ENCODE measurements around the gene SGCD.

The SGCD gene

DNA sequence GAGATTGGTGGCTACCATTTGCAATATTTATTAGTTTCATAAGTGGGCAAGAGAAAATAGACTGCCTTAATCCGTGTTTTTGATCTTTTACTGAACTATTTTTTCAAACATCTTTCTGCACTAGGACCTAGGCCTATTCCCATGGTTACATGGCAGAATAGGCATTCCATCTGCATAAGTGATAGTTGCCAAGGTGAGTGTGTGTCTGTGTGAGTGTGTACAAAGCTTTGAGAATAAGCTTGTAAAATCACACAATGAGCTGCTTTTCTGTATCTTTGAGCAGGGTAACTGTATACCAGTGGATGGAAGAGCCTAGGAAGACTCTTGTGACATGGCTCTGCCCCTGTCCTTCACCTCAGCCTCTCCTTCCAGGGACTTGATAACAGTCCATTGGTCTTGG is 92.7 kb downstream of the SGCD start:
- Histone ChIP-seq H3K4me2 (ENCODE audit: low read length, poor library complexity, severe bottlenecking) (no peak overlapping the region), H3K9ac (ENCODE audit: low read length) (no peak overlapping the region), H3K4me3 (ENCODE audit: insufficient read depth in 1 of 2, low read depth in 1 of 2, low read length in 2 of 2) (no peak overlapping the region), H3K36me3 (ENCODE audit: control insufficient read depth in 1 of 2, insufficient read depth in 2 of 2, low read depth in 1 of 2, low read length in 2 of 2) (no peaks in the 10 kb centered on the region), H3K14ac (ENCODE audit: low read length in 2 of 2) (no peak overlapping the region), H3K27ac (ENCODE audit: low read length, poor library complexity, severe bottlenecking) (no peak overlapping the region), H3K23ac (ENCODE audit: low read length in 2 of 2) (no peak overlapping the region), H2BK12ac (ENCODE audit: low read length in 2 of 2) (no peak overlapping the region), H2BK120ac (ENCODE audit: low read depth, low read length) (no peak overlapping the region), H3K18ac (ENCODE audit: low read depth in 1 of 2, low read length in 2 of 2) (no peak overlapping the region), H3K4me1 (ENCODE audit: control insufficient read depth, insufficient read depth, low read depth, low read length) (no peaks in the 10 kb centered on the region), H3K4ac (ENCODE audit: low read depth in 1 of 2, low read length in 2 of 2) (no peak overlapping the region), H4K8ac (ENCODE audit: low read length) (no peak overlapping the region), H2BK5ac (ENCODE audit: low read depth, low read length, poor library complexity, severe bottlenecking) (no peak overlapping the region), H2AFZ (ENCODE audit: low read depth, low read length) (no peak overlapping the region), H4K91ac (ENCODE audit: low read length) (no peak overlapping the region), H3K9me3 (ENCODE audit: control insufficient read depth, low read length) (no peaks in the 10 kb centered on the region), H2BK15ac (ENCODE audit: low read depth, poor library complexity, severe bottlenecking) (no peak overlapping the region), H3K79me1 (replicated peaks; ENCODE audit: low read length, poor library complexity, severe bottlenecking) (no peaks in the 10 kb centered on the region), H3K27me3 (ENCODE audit: control insufficient read depth in 1 of 2, insufficient read depth in 1 of 2, low read length in 2 of 2) (no peaks in the 10 kb centered on the region), H2AK5ac (ENCODE audit: low read length, severe bottlenecking) (no peak overlapping the region)
- no CpG with 5 or more reads among the region's 1 CpG for WGBS
- DNase-seq: no peak

DNA sequence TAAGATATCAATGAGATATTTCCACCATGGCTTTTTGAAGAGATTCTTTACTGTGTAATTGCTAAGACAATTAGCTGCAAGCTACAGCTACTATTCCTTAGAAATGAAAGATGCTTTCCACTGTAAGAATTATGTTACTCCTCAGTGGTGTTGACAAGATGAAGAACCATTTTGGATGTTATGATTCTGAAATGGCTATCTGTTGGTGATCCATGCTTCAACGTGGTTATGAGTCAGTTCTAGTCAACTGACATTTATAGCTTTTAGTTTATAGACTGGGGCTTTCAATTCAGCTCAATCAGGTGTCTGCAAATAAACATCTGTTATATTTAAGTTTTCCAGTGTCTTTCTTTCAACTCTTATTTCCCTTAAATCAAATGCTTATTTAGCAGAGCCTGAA is 93.7 kb downstream of the SGCD start:
- Histone ChIP-seq H3K27me3 (ENCODE audit: control insufficient read depth in 1 of 2, insufficient read depth in 1 of 2, low read length in 2 of 2) (no peaks in the 10 kb centered on the region), H2BK5ac (ENCODE audit: low read depth, low read length, poor library complexity, severe bottlenecking) (no peak overlapping the region), H2BK120ac (ENCODE audit: low read depth, low read length) (no peak overlapping the region), H3K18ac (ENCODE audit: low read depth in 1 of 2, low read length in 2 of 2) (no peak overlapping the region), H2BK12ac (ENCODE audit: low read length in 2 of 2) (no peak overlapping the region), H3K4me1 (ENCODE audit: control insufficient read depth, insufficient read depth, low read depth, low read length) (no peaks in the 10 kb centered on the region), H3K79me1 (replicated peaks; ENCODE audit: low read length, poor library complexity, severe bottlenecking) (no peaks in the 10 kb centered on the region), H3K23ac (ENCODE audit: low read length in 2 of 2) (no peak overlapping the region), H3K9me3 (ENCODE audit: control insufficient read depth, low read length) (no peaks in the 10 kb centered on the region), H4K8ac (ENCODE audit: low read length) (no peak overlapping the region), H2AK5ac (ENCODE audit: low read length, severe bottlenecking) (no peak overlapping the region), H3K4me3 (ENCODE audit: insufficient read depth in 1 of 2, low read depth in 1 of 2, low read length in 2 of 2) (no peak overlapping the region), H3K9ac (ENCODE audit: low read length) (no peak overlapping the region), H3K27ac (ENCODE audit: low read length, poor library complexity, severe bottlenecking) (no peak overlapping the region), H2BK15ac (ENCODE audit: low read depth, poor library complexity, severe bottlenecking) (no peak overlapping the region), H3K14ac (ENCODE audit: low read length in 2 of 2) (no peak overlapping the region), H3K4me2 (ENCODE audit: low read length, poor library complexity, severe bottlenecking) (no peak overlapping the region), H3K4ac (ENCODE audit: low read depth in 1 of 2, low read length in 2 of 2) (no peak overlapping the region), H4K91ac (ENCODE audit: low read length) (no peak overlapping the region), H2AFZ (ENCODE audit: low read depth, low read length) (no peak overlapping the region), H3K36me3 (ENCODE audit: control insufficient read depth in 1 of 2, insufficient read depth in 2 of 2, low read depth in 1 of 2, low read length in 2 of 2) (no peaks in the 10 kb centered on the region)
- 0% methylated on average over 1 of the region's 1 CpG for WGBS
- DNase-seq: peak; percentile 10

DNA sequence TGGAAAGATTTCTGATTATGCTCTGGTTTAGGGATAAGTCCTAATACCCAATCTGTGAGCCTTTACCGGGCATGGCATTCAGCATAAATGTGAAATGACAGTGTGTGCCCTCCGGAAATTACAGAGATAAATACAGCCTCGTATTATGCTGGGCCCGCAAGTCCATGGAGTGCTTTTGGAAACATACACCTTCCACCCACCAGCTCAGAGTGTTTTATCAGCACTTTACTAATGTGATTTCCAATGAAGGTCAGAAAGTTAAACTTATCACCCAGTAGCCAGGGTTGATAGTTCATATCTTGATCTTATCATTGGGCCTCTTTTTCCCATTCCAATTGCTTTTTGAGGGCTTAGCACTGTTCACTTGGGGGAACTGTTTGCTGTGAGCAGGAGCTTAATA is 94.8 kb downstream of the SGCD start:
- H2AK5ac ChIP-seq (ENCODE audit: low read length, severe bottlenecking): no peak overlapping the region
- no peaks in the 10 kb centered on the region for H3K27me3 ChIP-seq (ENCODE audit: control insufficient read depth in 1 of 2, insufficient read depth in 1 of 2, low read length in 2 of 2)
- H3K9me3 ChIP-seq (ENCODE audit: control insufficient read depth, low read length): no peaks in the 10 kb centered on the region
- no peak overlapping the region for H3K4ac ChIP-seq (ENCODE audit: low read depth in 1 of 2, low read length in 2 of 2)
- no peak overlapping the region for H3K14ac ChIP-seq (ENCODE audit: low read length in 2 of 2)
- no peaks in the 10 kb centered on the region for H3K4me1 ChIP-seq (ENCODE audit: control insufficient read depth, insufficient read depth, low read depth, low read length)
- no peak overlapping the region for H2BK120ac ChIP-seq (ENCODE audit: low read depth, low read length)
- no peak for DNase-seq
- WGBS: 83% methylated on average over 4 of the region's 4 CpGs
- no peaks in the 10 kb centered on the region for H3K36me3 ChIP-seq (ENCODE audit: control insufficient read depth in 1 of 2, insufficient read depth in 2 of 2, low read depth in 1 of 2, low read length in 2 of 2)
- H3K27ac ChIP-seq (ENCODE audit: low read length, poor library complexity, severe bottlenecking): no peak overlapping the region
- no peak overlapping the region for H2BK5ac ChIP-seq (ENCODE audit: low read depth, low read length, poor library complexity, severe bottlenecking)
- no peak overlapping the region for H3K23ac ChIP-seq (ENCODE audit: low read length in 2 of 2)
- H2BK15ac ChIP-seq (ENCODE audit: low read depth, poor library complexity, severe bottlenecking): no peak overlapping the region
- H3K4me2 ChIP-seq (ENCODE audit: low read length, poor library complexity, severe bottlenecking): no peak overlapping the region
- H4K8ac ChIP-seq (ENCODE audit: low read length): no peak overlapping the region
- no peak overlapping the region for H3K18ac ChIP-seq (ENCODE audit: low read depth in 1 of 2, low read length in 2 of 2)
- H3K79me1 ChIP-seq (replicated peaks; ENCODE audit: low read length, poor library complexity, severe bottlenecking): no peaks in the 10 kb centered on the region
- no peak overlapping the region for H2AFZ ChIP-seq (ENCODE audit: low read depth, low read length)
- H3K4me3 ChIP-seq (ENCODE audit: insufficient read depth in 1 of 2, low read depth in 1 of 2, low read length in 2 of 2): no peak overlapping the region
- H3K9ac ChIP-seq (ENCODE audit: low read length): no peak overlapping the region
- no peak overlapping the region for H4K91ac ChIP-seq (ENCODE audit: low read length)
- H2BK12ac ChIP-seq (ENCODE audit: low read length in 2 of 2): no peak overlapping the region

DNA sequence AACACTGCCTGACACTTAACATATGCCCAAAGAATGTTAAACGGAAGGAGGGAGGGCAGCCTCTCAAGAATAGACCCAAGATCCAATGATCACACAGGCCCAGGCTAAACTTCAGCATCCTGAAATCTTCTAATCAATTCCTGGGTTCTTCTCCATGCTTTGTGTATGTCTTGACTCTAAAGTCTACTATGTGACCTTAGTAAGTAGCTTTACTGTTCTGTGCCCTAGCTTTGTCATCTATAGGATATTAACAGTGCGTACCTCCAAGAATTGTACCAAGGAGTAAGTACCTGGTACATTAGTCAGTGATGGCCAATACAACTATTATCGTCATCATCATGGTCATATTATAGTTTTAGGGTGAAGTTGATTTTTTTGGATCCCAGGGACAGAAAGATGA is 96.6 kb downstream of the SGCD start:
- no peak overlapping the region for H2AK5ac ChIP-seq (ENCODE audit: low read length, severe bottlenecking)
- H2BK5ac ChIP-seq (ENCODE audit: low read depth, low read length, poor library complexity, severe bottlenecking): no peak overlapping the region
- no peaks in the 10 kb centered on the region for H3K79me1 ChIP-seq (replicated peaks; ENCODE audit: low read length, poor library complexity, severe bottlenecking)
- no peaks in the 10 kb centered on the region for H3K36me3 ChIP-seq (ENCODE audit: control insufficient read depth in 1 of 2, insufficient read depth in 2 of 2, low read depth in 1 of 2, low read length in 2 of 2)
- H3K27me3 ChIP-seq (ENCODE audit: control insufficient read depth in 1 of 2, insufficient read depth in 1 of 2, low read length in 2 of 2): no peaks in the 10 kb centered on the region
- H2AFZ ChIP-seq (ENCODE audit: low read depth, low read length): no peak overlapping the region
- no peak overlapping the region for H3K14ac ChIP-seq (ENCODE audit: low read length in 2 of 2)
- no peak overlapping the region for H3K18ac ChIP-seq (ENCODE audit: low read depth in 1 of 2, low read length in 2 of 2)
- H3K27ac ChIP-seq (ENCODE audit: low read length, poor library complexity, severe bottlenecking): no peak overlapping the region
- no peak overlapping the region for H3K4me2 ChIP-seq (ENCODE audit: low read length, poor library complexity, severe bottlenecking)
- no peak overlapping the region for H4K91ac ChIP-seq (ENCODE audit: low read length)
- no peaks in the 10 kb centered on the region for H3K4me1 ChIP-seq (ENCODE audit: control insufficient read depth, insufficient read depth, low read depth, low read length)
- H3K9me3 ChIP-seq (ENCODE audit: control insufficient read depth, low read length): no peaks in the 10 kb centered on the region
- no peak for DNase-seq
- no peak overlapping the region for H2BK120ac ChIP-seq (ENCODE audit: low read depth, low read length)
- no peak overlapping the region for H3K9ac ChIP-seq (ENCODE audit: low read length)
- H2BK12ac ChIP-seq (ENCODE audit: low read length in 2 of 2): no peak overlapping the region
- H3K4me3 ChIP-seq (ENCODE audit: insufficient read depth in 1 of 2, low read depth in 1 of 2, low read length in 2 of 2): no peak overlapping the region
- no peak overlapping the region for H3K23ac ChIP-seq (ENCODE audit: low read length in 2 of 2)
- WGBS: 90% methylated on average over 2 of the region's 3 CpGs
- H4K8ac ChIP-seq (ENCODE audit: low read length): no peak overlapping the region
- H3K4ac ChIP-seq (ENCODE audit: low read depth in 1 of 2, low read length in 2 of 2): no peak overlapping the region
- H2BK15ac ChIP-seq (ENCODE audit: low read depth, poor library complexity, severe bottlenecking): no peak overlapping the region

All from mesenchymal stem cell (in vitro differentiated cells and primary cell).